ENCODE measurements around the gene GPR84. TPM values are rescaled to one million over a fixed set of nuclear protein-coding genes. Genes with fewer than 3 reads are reported as not detected.

Gene GPR84
- polyA plus RNA-seq, 5 donors: 0.16 to 0.45 (median 0.19) TPM

GRCh38 chr12:54374562-54375258 is 10.4 kb upstream of the GPR84 start:
- DNase-seq: no peak

DNA sequence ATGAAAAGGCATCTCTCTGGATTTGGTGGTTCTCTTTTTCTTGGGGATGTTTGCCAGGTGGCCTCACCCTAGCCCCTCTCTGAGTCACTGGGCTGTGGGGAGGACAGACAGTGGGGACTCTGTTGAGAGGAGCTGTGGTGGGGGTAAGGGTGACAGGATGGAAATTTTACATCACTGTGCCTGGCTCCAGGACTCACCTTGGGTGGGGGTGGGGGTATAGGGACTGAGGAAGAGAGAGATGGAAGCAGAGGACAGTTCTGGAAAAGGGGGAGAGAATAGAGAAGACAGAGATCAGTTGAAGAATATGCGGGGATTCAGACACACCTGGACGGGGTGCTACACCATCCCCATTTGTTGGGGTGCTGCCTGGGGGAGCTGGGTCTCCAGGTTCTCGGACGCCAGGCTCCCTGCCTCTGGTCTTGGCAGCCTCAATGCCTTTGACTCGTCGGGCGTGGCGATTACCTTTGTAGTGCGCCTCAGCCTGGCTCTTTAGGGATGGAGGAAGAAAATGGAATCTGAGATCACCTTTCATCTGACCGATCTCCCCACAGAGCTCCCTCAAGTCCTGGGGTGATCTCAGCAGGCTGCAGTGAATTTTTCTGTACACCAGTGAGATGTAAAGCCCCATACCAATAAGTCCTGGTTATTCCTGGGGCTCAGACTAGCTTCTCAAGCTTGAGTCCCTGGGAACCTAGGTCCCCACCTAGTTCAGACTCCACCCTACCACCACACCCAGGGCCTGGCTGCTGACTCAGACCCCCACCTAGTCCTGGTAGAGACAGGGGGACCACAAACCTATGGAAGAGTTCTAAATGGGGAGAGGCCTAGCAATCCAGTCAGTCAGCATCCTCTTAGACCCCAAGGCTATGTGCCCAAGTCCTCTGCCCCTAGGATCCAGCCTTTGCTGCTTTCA is 9.6 kb upstream of the GPR84 start:
- DNase-seq: no peak

DNA sequence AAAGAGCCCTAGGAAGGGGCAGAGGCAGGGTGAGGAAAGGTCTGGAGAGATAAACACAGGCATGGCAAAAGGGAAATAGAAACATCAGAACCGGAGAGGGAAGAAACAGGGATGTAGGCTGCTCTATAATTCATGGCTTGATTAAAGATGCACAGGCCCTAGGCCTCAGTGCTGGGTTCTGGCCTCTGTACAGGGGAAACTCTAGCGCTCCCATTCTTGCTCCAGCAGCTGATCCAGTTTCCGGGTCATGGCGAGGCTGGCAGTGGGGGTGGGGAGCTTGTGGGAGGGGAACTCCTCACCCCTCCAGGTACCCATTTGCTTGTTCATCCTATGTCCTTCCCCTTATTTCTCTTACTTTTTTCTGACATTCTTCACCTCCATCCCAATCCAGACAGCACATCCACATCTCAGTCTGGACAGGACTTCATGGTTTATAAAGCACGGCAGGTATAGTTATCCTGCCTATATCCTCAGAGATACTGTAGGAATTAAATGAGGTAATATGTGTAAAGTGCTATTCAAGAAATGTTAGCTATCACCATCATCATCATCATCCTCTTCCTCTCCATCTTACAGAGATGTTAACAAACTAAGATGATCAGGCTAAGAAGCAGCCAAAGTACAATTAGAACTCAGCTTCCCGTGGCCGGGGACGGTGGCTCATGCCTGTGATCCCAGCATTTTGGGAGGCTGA is 8.0 kb upstream of the GPR84 start:
- DNase-seq: no peak

GRCh38 chr12:54371328-54372112 is 7.2 kb upstream of the GPR84 start:
- DNase-seq: peak; percentile 83 to 87

- DNase-seq: peak; percentile 76 to 79
These were observed 6.0 kb upstream of the GPR84 start for GRCh38 chr12:54370171-54370730.

DNA sequence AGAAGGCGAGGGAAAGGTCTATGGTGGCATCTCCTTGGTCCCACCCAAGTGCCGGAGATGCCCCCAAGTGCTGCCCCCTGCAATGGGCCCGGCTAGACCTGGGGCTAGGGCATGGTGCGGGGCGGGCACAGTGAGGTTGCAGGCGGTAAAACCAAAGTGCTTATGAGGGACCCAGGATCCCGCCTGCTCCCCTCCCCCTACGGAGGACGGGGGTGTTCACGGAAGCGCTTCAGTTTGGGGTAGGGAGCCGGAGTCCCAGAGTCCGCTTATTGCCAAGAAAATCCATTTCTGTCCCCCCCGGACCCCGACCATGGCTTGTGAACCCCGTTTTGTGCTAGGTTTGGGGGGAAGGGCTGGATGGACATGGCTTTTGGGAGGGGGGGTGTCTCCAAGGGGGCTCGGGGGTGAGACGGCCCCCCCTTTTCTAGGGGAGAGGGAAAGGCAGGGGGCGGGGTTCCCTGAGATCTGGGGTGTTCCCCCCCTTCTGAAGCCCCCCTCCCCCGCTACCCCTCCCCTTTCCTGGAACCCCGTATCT is 5.4 kb upstream of the GPR84 start:
- DNase-seq: no peak

GRCh38 chr12:54368709-54369596 is 4.7 kb upstream of the GPR84 start:
- DNase-seq: peak; percentile 85 to 89

GRCh38 chr12:54368025-54368708 is 3.9 kb upstream of the GPR84 start:
- DNase-seq: no peak

DNA sequence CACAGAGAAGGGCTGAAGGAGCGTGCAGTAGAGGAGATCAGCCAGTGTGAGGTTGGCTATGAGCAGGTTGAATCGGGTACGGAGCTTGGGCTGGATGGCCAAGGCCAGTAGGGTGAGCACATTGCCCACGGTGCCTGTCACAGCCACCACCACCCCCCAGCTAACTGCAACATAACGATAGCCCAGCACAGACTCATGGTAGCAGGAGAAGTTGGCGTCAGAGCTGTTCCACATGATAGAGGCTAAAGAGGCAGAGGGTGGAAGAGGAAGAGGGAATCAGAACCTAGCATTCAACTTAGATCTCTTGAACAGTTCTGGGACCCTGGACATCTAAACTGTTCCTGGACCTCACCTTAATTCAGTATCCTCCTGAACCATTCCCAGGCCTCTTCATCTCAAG is 668 bp downstream of the GPR84 start:
- no peak for DNase-seq

GRCh38 chr12:54363047-54363446 is 1.2 kb downstream of the GPR84 start:
- DNase-seq: no peak

GRCh38 chr12:54360717-54361456 is 3.4 kb downstream of the GPR84 start:
- DNase-seq: peak in 1 of 2 donors; percentile 66

GRCh38 chr12:54359762-54360351 is 4.4 kb downstream of the GPR84 start:
- no peak for DNase-seq

GRCh38 chr12:54358945-54359761 is 5.1 kb downstream of the GPR84 start:
- peak; percentile 98 for DNase-seq

DNA sequence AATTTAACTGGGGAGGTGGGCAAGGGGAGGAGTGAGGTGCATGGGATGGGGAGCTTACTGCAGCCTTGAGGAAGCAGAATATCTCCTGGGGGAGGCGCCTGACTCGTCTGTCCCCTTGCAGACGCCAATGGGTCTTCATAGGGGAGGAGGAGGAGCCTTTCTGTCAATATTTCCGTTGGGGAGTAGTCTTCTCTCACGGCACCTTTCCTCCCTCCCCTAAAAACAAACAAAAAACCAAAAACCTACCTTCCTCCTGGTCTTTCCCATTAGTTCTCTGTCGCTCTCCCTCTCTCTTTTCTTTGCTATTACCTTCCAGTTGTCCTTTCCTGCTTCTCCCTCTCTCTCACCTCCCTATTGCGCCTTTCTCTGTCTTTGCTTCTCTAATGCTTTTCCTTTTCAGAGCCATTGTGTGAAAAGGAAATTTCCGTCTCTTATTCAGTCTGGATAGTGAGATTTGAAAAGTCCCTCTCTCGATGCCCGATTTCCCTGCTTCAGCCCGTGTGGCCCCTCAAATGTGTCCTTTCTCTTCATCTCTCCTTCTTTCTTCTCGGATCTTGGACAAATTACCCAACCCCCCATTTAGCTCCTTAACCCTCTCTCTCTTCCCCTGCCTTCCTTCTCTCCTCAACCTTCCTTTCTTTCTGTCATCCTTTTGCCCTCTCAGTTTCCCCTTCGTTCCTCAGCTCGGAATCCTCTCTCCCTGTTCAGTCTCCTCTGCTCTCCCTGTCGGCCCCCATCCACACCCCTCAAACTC is 5.9 kb downstream of the GPR84 start:
- no peak for DNase-seq

DNA sequence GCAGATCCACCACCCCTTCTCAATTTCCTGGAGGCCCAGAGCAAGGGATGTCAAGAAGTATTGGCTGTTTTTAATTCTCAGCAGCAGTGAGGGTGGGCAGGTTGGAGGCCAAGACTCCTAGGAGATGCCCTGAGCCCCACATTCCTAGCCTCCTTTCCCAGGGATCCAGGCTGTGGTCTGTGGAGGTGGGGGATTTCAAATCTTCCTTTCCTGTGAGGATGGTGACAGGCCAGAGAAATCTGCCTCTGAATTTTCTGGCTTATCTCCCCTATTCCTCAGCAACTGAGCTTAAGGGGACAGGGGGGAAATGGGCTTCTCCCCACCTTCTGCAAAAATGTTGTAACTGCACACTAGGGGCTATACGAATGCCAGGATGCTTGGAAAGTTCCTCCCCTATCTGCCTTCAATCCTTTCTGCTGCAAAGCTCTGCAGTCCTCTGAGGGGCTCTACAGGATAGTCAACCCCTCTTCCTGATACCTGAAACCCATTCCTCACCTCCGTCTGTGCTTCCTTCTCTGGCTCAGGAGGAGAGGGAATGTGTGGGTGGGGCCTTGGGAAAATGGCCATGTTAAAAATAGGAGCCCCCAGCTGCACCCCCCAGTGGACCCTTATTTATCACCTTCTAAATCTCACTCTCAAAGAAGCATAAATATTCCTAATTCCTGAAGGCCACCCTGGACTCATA is 6.6 kb downstream of the GPR84 start:
- no peak for DNase-seq

DNA sequence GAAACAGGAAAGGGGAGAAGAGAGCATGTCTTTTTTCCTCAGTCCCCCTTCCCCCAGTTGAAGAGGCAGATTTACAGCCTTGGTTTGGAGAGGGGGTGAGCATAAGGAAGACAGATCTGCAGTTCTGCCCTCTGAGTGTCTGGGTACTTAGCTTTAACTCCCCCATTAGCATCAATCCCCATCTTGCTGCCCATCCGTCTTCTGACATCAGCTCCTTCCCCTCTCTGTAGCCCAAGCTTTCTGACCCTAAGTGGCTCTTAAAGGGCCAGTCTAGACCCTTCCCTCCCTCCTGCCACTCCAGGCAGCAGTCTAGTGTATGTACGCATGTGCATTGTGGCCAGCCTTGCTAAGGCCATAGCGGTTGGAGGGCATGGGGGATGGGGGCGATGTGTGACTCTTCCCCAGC is 7.3 kb downstream of the GPR84 start:
- DNase-seq: no peak
